DND-41 (cell line): ENCODE data around the gene ASB16.

Experiments used
- ATAC-seq: fragments of 200-7000 bp; cut with Tn5 transposase; 3 replicates; pipeline ENCODE4 v1.9.1; 2021; ENCODE audit warnings: low read depth; ENCODE audit not compliant: insufficient read depth
- DNase-seq: peaks from one replicate; pipeline ENCODE4 v3.0.0-alpha.2; 2020
- H2AFZ ChIP-seq: 2 replicates; pipeline ENCODE4 v1.6.0; 2012; ENCODE audit warnings: low read depth, low read length
- H3K27ac ChIP-seq: 2 replicates; pipeline ENCODE4 v1.5.1; 2012; ENCODE audit warnings: low read length, inconsistent platforms
- H3K27me3 ChIP-seq: fragments of 200-600 bp; sonication (generic); 2 replicates; pipeline ENCODE4 v1.6.0; 2012; ENCODE audit warnings: low read length, mild to moderate bottlenecking, inconsistent platforms; ENCODE audit not compliant: insufficient read depth, poor library complexity
- H3K36me3 ChIP-seq: 2 replicates; pipeline ENCODE4 v1.5.1; 2012; ENCODE audit warnings: low read length, inconsistent platforms; ENCODE audit not compliant: insufficient read depth
- H3K4me1 ChIP-seq: 2 replicates; pipeline ENCODE4 v1.5.1; 2012; ENCODE audit warnings: mild to moderate bottlenecking, low read length; ENCODE audit not compliant: insufficient read depth
- H3K4me2 ChIP-seq: 2 replicates; pipeline ENCODE4 v1.6.0; 2012; ENCODE audit warnings: mild to moderate bottlenecking, moderate library complexity, low read length, inconsistent platforms; ENCODE audit not compliant: insufficient read depth
- H3K4me3 ChIP-seq, 2 experiments: fragments of 200-600 bp in 1 of 2; shearing (Covaris generic) in 1 of 2; 2 replicates each; pipeline ENCODE4 v1.5.1; 2012 to 2016; ENCODE audit warnings: inconsistent platforms in 2 of 2, low read length in 2 of 2, mild to moderate bottlenecking in 2 of 2, low read depth in 1 of 2, moderate library complexity in 1 of 2
- H3K79me2 ChIP-seq: 2 replicates; pipeline ENCODE4 v1.6.0; 2012; ENCODE audit warnings: low read length, inconsistent platforms; ENCODE audit not compliant: insufficient read depth
- H3K9ac ChIP-seq: 2 replicates; pipeline ENCODE4 v1.6.0; 2012; ENCODE audit warnings: low read depth, mild to moderate bottlenecking, inconsistent platforms, low read length, moderate library complexity
- H3K9me3 ChIP-seq: 2 replicates; pipeline ENCODE4 v1.5.1; 2012; ENCODE audit warnings: low read length, moderate library complexity, mild to moderate bottlenecking, inconsistent platforms; ENCODE audit not compliant: insufficient read depth, severe bottlenecking
- H4K20me1 ChIP-seq: 2 replicates; pipeline ENCODE4 v1.6.0; 2012; ENCODE audit warnings: low read length; ENCODE audit not compliant: insufficient read depth
- CTCF ChIP-seq: IDR thresholded peaks from 2 replicates; pipeline ENCODE4 v1.5.1; 2012; ENCODE audit warnings: borderline replicate concordance, low read length, moderate library complexity, mild to moderate bottlenecking; ENCODE audit not compliant: poor library complexity, severe bottlenecking; ENCODE audit errors: extremely low read depth
- EZH2 ChIP-seq: IDR thresholded peaks from 3 replicates; pipeline ENCODE4 v1.6.1; 2012; ENCODE audit warnings: borderline replicate concordance, low read depth, mild to moderate bottlenecking, moderate library complexity, low read length, inconsistent platforms; ENCODE audit not compliant: severe bottlenecking

The ASB16 gene

GRCh38 chr17:44170135-44170498, 387 bp upstream of the ASB16 start:
- TF ChIP-seq EZH2: no peak
- no peak for TF ChIP-seq CTCF
- Histone ChIP-seq H2AFZ (no peak overlapping the region), H3K27me3 (no peaks in the 10 kb centered on the region), H3K9ac (no peak overlapping the region), H3K36me3 (no peaks in the 10 kb centered on the region), H3K4me2 (no peak overlapping the region), H3K27ac (no peak overlapping the region), H3K4me1 (no peaks in the 10 kb centered on the region), H3K79me2 (no peaks in the 10 kb centered on the region), H4K20me1 (0 out of 2 replicates have a peak, but pooled peaks cover 3% of the 10 kb centered on the region), H3K9me3 (no peaks in the 10 kb centered on the region), H3K4me3 (no peak overlapping the region)
- ATAC-seq (no peak), DNase-seq (no peak)

GRCh38 chr17:44171931-44172455, 1.5 kb downstream of the ASB16 start:
- Histone ChIP-seq H3K27me3 (no peaks in the 10 kb centered on the region), H3K27ac (no peak overlapping the region), H3K4me2 (no peak overlapping the region), H3K4me1 (no peaks in the 10 kb centered on the region), H2AFZ (no peak overlapping the region), H4K20me1 (0 out of 2 replicates have a peak, but pooled peaks cover 7% of the 10 kb centered on the region), H3K79me2 (no peaks in the 10 kb centered on the region), H3K36me3 (peaks cover 9% of the 10 kb centered on the region), H3K9ac (no peak overlapping the region), H3K9me3 (no peaks in the 10 kb centered on the region), H3K4me3 (no peak overlapping the region)
- DNase-seq: no peak
- TF ChIP-seq EZH2: no peak
- TF ChIP-seq CTCF: no peak
- no peak for ATAC-seq

- Histone ChIP-seq H3K4me1 (no peaks in the 10 kb centered on the region), H3K4me3 (no peak overlapping the region), H3K36me3 (peaks cover 30% of the 10 kb centered on the region), H3K9ac (no peak overlapping the region), H3K79me2 (peaks cover 7% of the 10 kb centered on the region; the same call in 1 of the 2 replicates), H4K20me1 (peaks cover 25% of the 10 kb centered on the region; the same call in 1 of the 2 replicates), H3K27ac (no peak overlapping the region), H3K9me3 (no peaks in the 10 kb centered on the region), H3K27me3 (no peaks in the 10 kb centered on the region), H3K4me2 (no peak overlapping the region), H2AFZ (no peak overlapping the region)
- TF ChIP-seq CTCF (no peak), EZH2 (no peak)
- ATAC-seq (no peak), DNase-seq (no peak)
Measured at GRCh38 chr17:44174427-44174826, 3.9 kb downstream of the ASB16 start.
